SK-N-SH (cell line): Measurements from ENCODE around the gene SIGLEC15.

ENCODE experiments used
- CTCF ChIP-seq: fragments of 200-600 bp; sonication (generic); IDR thresholded peaks from 2 replicates; pipeline ENCODE4 v1.6.1; 2017; ENCODE audit warnings: antibody characterized with exemption, mild to moderate bottlenecking, moderate library complexity
- GATA2 ChIP-seq: sonication (generic); formaldehyde crosslinking; IDR thresholded peaks from 2 replicates; pipeline ENCODE4 v1.5.0; 2020; ENCODE audit warnings: mild to moderate bottlenecking, missing genetic modification reagents
- YY1 ChIP-seq: IDR thresholded peaks from 2 replicates; pipeline ENCODE4 v1.4.0; 2012; ENCODE audit warnings: low read depth, mild to moderate bottlenecking

GRCh38 chr18:45849529-45849928 lies 24.1 kb downstream of the SIGLEC15 start:
- TF ChIP-seq CTCF (no peak), YY1 (no peak), GATA2 (no peak)
